Glutamatergic neuron (in vitro differentiated cells): ENCODE measurements around the gene MROH8. TPM values are rescaled to one million over a fixed set of nuclear protein-coding genes. Genes with fewer than 3 reads are reported as not detected.

Source experiments
- DNase-seq: peaks from one replicate; pipeline ENCODE4 v3.0.0; 2022
- H3K27ac Mint-ChIP-seq: one replicate; pipeline ENCODE4 v1.8.0; 2020; ENCODE audit warnings: mild to moderate bottlenecking, mixed read lengths, inconsistent platforms; ENCODE audit not compliant: unreplicated experiment
- H3K27me3 Mint-ChIP-seq: one replicate; pipeline ENCODE4 v1.8.0; 2020; ENCODE audit warnings: mild to moderate bottlenecking, moderate library complexity, mixed read lengths, inconsistent platforms; ENCODE audit not compliant: unreplicated experiment
- H3K36me3 Mint-ChIP-seq: one replicate; pipeline ENCODE4 v1.8.0; 2020; ENCODE audit warnings: mild to moderate bottlenecking, mixed read lengths, inconsistent platforms; ENCODE audit not compliant: unreplicated experiment
- H3K4me1 Mint-ChIP-seq: one replicate; pipeline ENCODE4 v1.8.0; 2020; ENCODE audit warnings: mild to moderate bottlenecking, low read depth, mixed read lengths, inconsistent platforms; ENCODE audit not compliant: unreplicated experiment
- H3K4me3 Mint-ChIP-seq: one replicate; pipeline ENCODE4 v1.8.0; 2020; ENCODE audit warnings: mild to moderate bottlenecking, mixed read lengths, inconsistent platforms; ENCODE audit not compliant: unreplicated experiment
- H3K9me3 Mint-ChIP-seq: one replicate; pipeline ENCODE4 v1.8.0; 2020; ENCODE audit warnings: mild to moderate bottlenecking, moderate library complexity, mixed read lengths, inconsistent platforms; ENCODE audit not compliant: unreplicated experiment
- CTCF ChIP-seq: fragments of 200-600 bp; sonication (generic); IDR thresholded peaks from one replicate; pipeline ENCODE4 v1.5.0; 2021; ENCODE audit not compliant: partially characterized antibody, unreplicated experiment
- total RNA-seq: library from RNA; stranded (reverse); fragmentation: NEBNext Ultra II Directional; extraction: Animal tissue kit (Norgen Biotek cat#: 25700); gene quantifications from one replicate; pipeline ENCODE4 v1.2.1, GENCODE V29; 2021; ENCODE audit not compliant: unreplicated experiment

MROH8 gene
- total RNA-seq, 1 donor from 2014 or later: 2.6 TPM

GRCh38 chr20:37114012-37114411 lies 65.3 kb downstream of the MROH8 start:
- Mint-ChIP-seq H3K9me3 (no peaks in the 10 kb centered on the region), H3K4me1 (no peaks in the 10 kb centered on the region), H3K27ac (no peak overlapping the region), H3K27me3 (no peaks in the 10 kb centered on the region), H3K4me3 (no peak overlapping the region), H3K36me3 (no peaks in the 10 kb centered on the region)
- TF ChIP-seq CTCF: no peak
- DNase-seq: no peak

DNA sequence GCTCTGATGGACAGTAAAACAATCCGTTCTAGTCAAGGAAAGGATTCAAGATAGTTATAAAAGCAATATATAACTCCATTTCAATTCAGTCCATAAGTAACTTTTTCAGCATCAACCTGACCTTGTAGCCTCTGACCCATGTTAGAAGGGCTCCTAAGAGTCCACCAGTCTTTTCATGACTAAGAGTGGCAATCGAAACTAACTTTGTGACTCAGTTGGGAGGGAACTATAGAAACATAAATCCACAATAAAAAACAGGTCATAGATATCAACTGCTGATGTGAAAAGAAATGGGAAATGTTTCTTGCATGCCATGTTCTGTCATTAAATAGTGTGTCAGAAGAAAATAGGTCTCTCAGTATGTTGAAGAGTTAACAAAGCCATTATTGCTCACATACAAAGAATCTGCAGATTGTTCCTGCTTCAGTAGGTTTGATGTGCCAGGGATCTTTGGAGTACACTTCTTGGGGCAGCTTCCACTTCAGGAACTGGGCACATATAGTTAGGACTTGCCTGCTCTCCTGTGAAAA lies 67.4 kb downstream of the MROH8 start:
- H3K4me1 Mint-ChIP-seq: no peaks in the 10 kb centered on the region
- no peak for TF ChIP-seq CTCF
- H3K27ac Mint-ChIP-seq: no peak overlapping the region
- no peaks in the 10 kb centered on the region for H3K9me3 Mint-ChIP-seq
- no peaks in the 10 kb centered on the region for H3K27me3 Mint-ChIP-seq
- no peak for DNase-seq
- no peak overlapping the region for H3K4me3 Mint-ChIP-seq
- H3K36me3 Mint-ChIP-seq: no peaks in the 10 kb centered on the region

GRCh38 chr20:37108676-37109075 lies 70.7 kb downstream of the MROH8 start:
- TF ChIP-seq CTCF: no peak
- no peak for DNase-seq
- Mint-ChIP-seq H3K4me1 (no peaks in the 10 kb centered on the region), H3K36me3 (no peaks in the 10 kb centered on the region), H3K9me3 (no peaks in the 10 kb centered on the region), H3K27ac (no peak overlapping the region), H3K4me3 (no peak overlapping the region), H3K27me3 (no peaks in the 10 kb centered on the region)

DNA sequence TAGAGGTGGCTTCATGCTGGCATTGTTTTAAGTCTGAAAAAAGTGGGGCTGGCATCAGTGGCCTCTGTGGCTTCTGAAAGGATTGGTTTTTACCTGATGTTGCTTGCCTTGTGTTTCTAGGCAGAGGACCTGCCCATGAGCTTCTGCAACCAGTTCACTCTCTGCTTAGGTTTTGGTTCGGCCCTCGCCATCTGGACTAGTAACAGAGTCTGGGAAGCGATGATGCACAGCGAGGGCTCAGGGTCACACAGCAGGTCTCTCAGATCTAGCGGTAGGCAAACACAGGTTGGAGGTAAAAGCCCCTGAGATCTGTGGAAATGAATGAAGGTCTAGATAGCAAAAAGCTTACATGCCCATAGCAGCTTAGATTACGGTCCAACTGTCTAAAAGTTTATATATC lies 76.8 kb downstream of the MROH8 start:
- Mint-ChIP-seq H3K4me3 (no peak overlapping the region), H3K9me3 (peaks cover 2% of the 10 kb centered on the region), H3K27me3 (no peaks in the 10 kb centered on the region), H3K4me1 (no peaks in the 10 kb centered on the region), H3K36me3 (no peaks in the 10 kb centered on the region), H3K27ac (no peak overlapping the region)
- no peak for TF ChIP-seq CTCF
- no peak for DNase-seq

GRCh38 chr20:37096415-37097041 lies 82.8 kb downstream of the MROH8 start:
- peak overlapping the region; percentile 97 for H3K27ac Mint-ChIP-seq
- H3K4me1 Mint-ChIP-seq: peaks cover 1% of the 10 kb centered on the region
- no peak for DNase-seq
- peak overlapping the region; percentile 99 for H3K4me3 Mint-ChIP-seq
- no peaks in the 10 kb centered on the region for H3K36me3 Mint-ChIP-seq
- H3K27me3 Mint-ChIP-seq: no peaks in the 10 kb centered on the region
- TF ChIP-seq CTCF: no peak
- peaks cover 5% of the 10 kb centered on the region for H3K9me3 Mint-ChIP-seq
